Keratinocyte (primary cell): ENCODE results near the gene PAX8.

Source experiments
- CTCF ChIP-seq, 3 experiments: IDR thresholded peaks in 1 of 3; conservative IDR thresholded peaks in 1 of 3; optimal IDR thresholded peaks in 1 of 3; 2 replicates in 2 of 3; 3 replicates in 1 of 3; pipeline versions ENCODE3 to v1.5.1; 2011; ENCODE audit warnings: low read length in 3 of 3, mild to moderate bottlenecking in 3 of 3, moderate library complexity in 2 of 3, control low read depth in 1 of 3, inconsistent platforms in 1 of 3; ENCODE audit not compliant: insufficient read depth in 2 of 3; ENCODE audit errors: extremely low read depth in 1 of 3
- EZH2 ChIP-seq: IDR thresholded peaks from one replicate; pipeline ENCODE4 v1.6.1; 2012; ENCODE audit warnings: inconsistent platforms, mild to moderate bottlenecking, low read length, moderate library complexity

- TF ChIP-seq CTCF (optimal IDR thresholded peaks at IDR 0.05 in 1 of 3, IDR thresholded peaks at IDR 0.05 in 1 of 3, conservative IDR thresholded peaks at IDR 0.05 in 1 of 3; ENCODE audit: extremely low read depth in 1 of 3, insufficient read depth in 2 of 3, low read length in 3 of 3): no peak
- no peak for TF ChIP-seq EZH2
These were observed 99.2 kb downstream of the PAX8 start for GRCh38 chr2:113179446-113180045.
